Measurements from ENCODE around the gene PTGES3L.
A peak's percentile ranks its signal among the peaks of the same experiment; 100 is the strongest.

The PTGES3L gene

DNA sequence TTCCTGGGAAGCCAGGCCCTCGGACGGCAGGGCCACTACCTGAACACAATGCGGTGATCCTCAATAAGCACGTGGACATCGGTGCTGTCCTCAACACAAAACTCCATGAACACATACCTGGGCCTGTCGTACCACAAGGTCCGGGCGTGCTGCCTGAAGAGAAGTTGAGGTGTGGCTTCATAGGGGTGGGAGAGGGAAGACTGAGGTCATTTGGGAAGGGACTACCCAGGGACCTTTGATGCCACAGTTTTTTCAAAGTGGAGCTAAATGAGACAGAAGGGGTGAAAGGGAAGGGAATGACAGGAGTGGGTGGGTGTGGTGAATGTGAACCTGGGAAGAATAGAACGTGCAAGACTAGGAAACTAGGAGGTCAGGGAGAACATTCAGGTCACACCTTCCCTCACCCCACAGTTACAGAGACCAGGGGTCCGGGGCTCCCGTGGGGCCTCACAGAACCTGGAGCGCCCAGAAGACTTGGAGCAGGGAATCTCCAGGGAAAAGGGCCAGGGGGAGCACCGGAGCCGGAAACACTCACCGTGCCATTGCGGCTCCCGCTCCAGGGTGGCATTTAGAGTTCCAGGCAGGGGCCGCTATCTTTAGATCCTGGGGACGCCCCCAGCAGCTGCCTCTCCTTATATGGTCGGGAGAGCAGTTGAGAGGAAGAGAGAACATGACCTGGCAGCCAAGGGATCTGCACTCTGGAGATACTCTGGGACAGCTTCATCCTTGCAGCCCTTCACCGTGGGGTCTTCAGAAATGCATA is at the start of gene PTGES3L:
Gene PTGES3L, minus strand, starts transcription at position 570 of the 763 bp plus-strand sequence. Its CDS starts 27 bp downstream, at position 543.
- peak within 1 kb of the TSS; percentile 87 for H3K4me3 ChIP-seq (ENCODE audit: low read length)

DNA sequence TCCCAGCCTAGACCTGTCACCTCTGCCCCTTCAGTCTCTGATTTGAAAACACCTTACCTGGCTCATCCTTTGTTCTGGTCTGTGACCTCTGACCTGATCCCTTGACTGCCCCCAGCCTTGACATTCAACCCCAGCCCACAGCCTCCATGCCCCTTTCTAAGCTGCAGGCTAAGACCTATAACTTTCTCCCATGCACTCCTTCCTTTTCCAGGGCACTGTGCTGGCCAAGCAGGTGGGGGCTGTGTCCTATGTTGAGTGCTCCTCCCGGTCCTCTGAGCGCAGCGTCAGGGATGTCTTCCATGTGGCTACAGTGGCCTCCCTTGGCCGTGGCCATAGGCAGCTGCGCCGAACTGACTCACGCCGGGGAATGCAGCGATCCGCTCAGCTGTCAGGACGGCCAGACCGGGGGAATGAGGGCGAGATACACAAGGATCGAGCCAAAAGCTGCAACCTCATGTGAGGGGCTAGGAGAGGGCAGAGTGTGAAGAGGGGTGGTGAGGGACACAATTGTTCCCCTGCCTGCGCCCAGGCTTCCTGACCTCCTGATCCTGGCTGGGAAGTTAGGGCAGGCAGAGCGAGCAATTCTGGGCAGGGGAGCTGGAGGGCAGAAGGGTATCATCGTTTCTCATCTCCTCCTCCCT is 48.5 kb upstream of the PTGES3L start:
- TF ChIP-seq, protein P1, sequence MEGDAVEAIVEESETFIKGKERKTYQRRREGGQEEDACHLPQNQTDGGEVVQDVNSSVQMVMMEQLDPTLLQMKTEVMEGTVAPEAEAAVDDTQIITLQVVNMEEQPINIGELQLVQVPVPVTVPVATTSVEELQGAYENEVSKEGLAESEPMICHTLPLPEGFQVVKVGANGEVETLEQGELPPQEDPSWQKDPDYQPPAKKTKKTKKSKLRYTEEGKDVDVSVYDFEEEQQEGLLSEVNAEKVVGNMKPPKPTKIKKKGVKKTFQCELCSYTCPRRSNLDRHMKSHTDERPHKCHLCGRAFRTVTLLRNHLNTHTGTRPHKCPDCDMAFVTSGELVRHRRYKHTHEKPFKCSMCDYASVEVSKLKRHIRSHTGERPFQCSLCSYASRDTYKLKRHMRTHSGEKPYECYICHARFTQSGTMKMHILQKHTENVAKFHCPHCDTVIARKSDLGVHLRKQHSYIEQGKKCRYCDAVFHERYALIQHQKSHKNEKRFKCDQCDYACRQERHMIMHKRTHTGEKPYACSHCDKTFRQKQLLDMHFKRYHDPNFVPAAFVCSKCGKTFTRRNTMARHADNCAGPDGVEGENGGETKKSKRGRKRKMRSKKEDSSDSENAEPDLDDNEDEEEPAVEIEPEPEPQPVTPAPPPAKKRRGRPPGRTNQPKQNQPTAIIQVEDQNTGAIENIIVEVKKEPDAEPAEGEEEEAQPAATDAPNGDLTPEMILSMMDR (conservative IDR thresholded peaks at IDR 0.05; ENCODE audit: low read length): no peak
- DNase-seq (ENCODE audit: low read depth): no peak
- H3K4me3 ChIP-seq (ENCODE audit: low read length): no peak overlapping the region

More for the DNA sequence above, at the start of gene PTGES3L:
- DNase-seq (ENCODE audit: low read depth): no peak
- TF ChIP-seq, protein P1 (conservative IDR thresholded peaks at IDR 0.05; ENCODE audit: low read length): no peak

DNA sequence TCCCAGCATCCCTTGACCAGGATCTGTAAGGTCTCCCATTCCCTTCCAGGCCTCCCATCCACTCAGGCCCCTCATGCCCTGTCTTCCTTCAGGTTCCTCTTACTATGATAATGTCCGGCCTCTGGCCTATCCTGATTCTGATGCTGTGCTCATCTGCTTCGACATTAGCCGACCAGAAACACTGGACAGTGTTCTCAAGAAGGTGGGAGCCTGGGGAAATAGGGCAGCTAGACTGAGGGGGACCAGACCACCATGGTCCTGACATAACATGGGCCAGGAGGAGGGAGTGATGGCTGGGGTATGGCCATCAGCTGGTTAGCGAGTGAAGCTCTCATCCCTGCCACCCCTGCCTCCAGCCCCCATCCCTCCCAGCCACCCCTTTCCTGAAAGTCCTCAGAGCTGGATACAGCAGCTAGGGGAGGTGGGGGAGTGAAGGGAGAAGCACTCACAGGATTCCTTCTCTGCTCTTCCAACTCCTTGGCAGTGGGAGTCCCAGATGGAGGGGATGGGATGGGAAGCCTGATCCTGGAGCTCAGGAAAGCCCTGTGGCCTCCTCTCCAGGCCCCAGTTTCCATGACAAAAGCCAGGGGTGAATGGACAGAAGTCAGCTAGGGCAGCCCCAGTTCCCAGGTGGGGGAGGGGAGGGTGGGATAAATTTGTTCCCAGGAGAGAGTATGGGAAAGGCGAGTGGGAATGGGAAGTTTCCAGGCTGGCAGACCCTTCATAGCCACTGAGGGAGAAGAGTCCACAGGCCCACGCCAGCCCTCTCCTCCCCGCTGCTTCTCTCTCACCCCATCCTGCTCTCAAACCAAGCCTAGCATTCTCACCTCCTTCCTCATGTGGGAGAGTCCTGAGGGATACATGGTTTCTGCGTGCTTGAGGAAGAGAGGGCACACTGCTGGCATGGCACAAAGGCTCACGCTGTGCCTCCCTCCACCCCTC is 47.5 kb upstream of the PTGES3L start:
- H3K4me3 ChIP-seq (ENCODE audit: low read length): no peak overlapping the region
- TF ChIP-seq, protein P1 (conservative IDR thresholded peaks at IDR 0.05; ENCODE audit: low read length): no peak
- DNase-seq (ENCODE audit: low read depth): no peak

DNA sequence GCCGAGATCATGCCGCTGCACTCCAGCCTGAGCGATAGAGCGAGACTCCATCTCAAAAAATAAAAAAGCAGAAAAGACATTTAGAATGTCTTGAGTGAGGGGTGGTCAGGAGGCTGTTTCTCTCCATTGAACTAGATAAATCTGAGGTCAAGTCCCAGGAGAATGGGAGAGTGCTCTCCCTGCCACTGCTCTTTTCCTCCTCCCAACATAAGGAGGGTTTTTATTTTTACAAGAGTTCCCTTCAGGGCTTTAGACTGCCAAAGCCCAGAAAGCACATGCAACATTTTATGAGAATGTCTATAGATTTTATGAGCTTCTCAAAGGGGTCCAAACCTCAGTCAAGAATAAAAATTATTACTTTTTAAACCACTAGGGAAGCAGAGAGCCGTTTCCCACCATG is 46.7 kb upstream of the PTGES3L start:
- no peak overlapping the region for H3K4me3 ChIP-seq (ENCODE audit: low read length)
- TF ChIP-seq, protein P1 (conservative IDR thresholded peaks at IDR 0.05; ENCODE audit: low read length): no peak
- DNase-seq (ENCODE audit: low read depth): no peak

DNA sequence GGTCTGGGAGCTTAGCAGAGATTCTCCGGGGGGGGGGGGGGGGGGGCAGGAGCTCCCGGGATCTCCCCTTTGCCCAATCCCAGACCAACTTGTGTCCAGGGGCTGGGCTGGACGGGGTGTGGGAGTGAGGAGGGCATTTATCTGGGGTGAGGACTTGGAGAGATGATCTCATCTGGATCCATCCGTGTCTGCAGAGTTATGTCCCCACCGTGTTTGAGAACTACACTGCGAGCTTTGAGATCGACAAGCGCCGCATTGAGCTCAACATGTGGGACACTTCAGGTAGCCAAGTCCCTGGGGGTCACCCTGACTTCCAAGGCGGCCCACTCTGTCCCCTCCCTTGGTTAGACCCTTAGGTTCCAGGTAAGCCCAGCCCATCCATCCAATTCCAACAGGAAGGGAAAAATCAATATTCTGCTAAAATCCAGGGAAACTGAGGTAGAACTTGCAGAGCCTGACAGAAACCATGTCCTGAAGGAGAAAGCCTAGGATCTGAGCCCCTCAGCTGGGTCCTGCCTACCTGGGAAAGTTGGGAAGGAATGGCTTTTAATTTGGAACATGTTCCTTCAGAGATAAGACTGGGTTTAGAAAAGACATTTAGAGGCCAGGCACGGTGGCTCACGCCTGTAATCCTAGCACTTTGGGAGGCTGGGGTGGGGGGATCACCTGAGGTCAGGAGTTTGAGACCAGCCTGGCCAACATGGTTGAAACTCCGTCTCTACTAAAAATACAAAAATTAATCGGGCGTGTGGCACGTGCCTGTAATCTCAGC is 46.1 kb upstream of the PTGES3L start:
- no peak for DNase-seq (ENCODE audit: low read depth)
- H3K4me3 ChIP-seq (ENCODE audit: low read length): no peak overlapping the region
- TF ChIP-seq, protein P1 (conservative IDR thresholded peaks at IDR 0.05; ENCODE audit: low read length): no peak

DNA sequence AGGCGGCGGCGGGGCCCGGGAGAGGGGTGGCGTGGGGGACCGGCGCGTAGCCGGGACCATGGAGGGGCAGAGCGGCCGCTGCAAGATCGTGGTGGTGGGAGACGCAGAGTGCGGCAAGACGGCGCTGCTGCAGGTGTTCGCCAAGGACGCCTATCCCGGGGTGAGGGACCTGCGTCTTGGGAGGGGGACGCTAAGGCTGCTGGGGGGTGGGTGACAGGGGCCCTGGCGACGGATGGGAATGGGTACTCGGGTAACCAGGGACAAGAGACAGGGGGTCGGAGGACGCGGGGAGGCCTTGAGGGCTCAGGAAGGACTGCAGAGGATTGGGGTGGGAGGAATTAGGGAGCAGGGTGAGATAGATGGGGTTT is 45.4 kb upstream of the PTGES3L start:
- no peak for DNase-seq (ENCODE audit: low read depth)
- peak overlapping the region; percentile 43 for H3K4me3 ChIP-seq (ENCODE audit: low read length)
- TF ChIP-seq, protein P1 (conservative IDR thresholded peaks at IDR 0.05; ENCODE audit: low read length): no peak

All from AG10803 (cell line).